K562 (cell line): Measurements from ENCODE around the gene RERE. TPM values are rescaled to one million over a fixed set of nuclear protein-coding genes. Genes with fewer than 3 reads are reported as not detected.

Experiments
- CREB1 ChIP-seq, 2 experiments: sonication (generic) in 1 of 2; formaldehyde crosslinking in 1 of 2; IDR thresholded peaks; 2 replicates each; pipeline versions ENCODE4 v1.6.1 to v1.8.0; 2012 to 2022; ENCODE audit warnings: inconsistent platforms in 1 of 2, mild to moderate bottlenecking in 1 of 2, missing genetic modification reagents in 1 of 2, moderate library complexity in 1 of 2
- HLTF ChIP-seq: fragments of 450-650 bp; IDR thresholded peaks from 2 replicates; pipeline ENCODE4 v1.6.1; 2016
- LARP7 ChIP-seq: fragments of 450-650 bp; IDR thresholded peaks from 2 replicates; pipeline ENCODE4 v1.6.1; 2016
- RAD21 ChIP-seq, 2 experiments: fragments of 250-450 bp in 1 of 2; fragments of 450-650 bp in 1 of 2; sonication (Bioruptor Pico) in 1 of 2; formaldehyde crosslinking in 1 of 2; IDR thresholded peaks in 1 of 2; conservative IDR thresholded peaks in 1 of 2; 2 replicates each; pipeline versions ENCODE4 v1.4.0 to v1.8.0; 2020 to 2022; ENCODE audit warnings: mild to moderate bottlenecking in 2 of 2, moderate library complexity in 1 of 2
- RB1 ChIP-seq: fragments of 450-650 bp; IDR thresholded peaks from 2 replicates; pipeline ENCODE4 v1.6.1; 2017; ENCODE audit warnings: low read depth, mild to moderate bottlenecking
- SMARCA5 ChIP-seq: fragments of 450-650 bp; IDR thresholded peaks from 2 replicates; pipeline ENCODE4 v1.6.1; 2016
- STAT5A ChIP-seq: IDR thresholded peaks from 2 replicates; pipeline ENCODE4 v1.6.1; 2012; ENCODE audit warnings: low read length, inconsistent platforms, borderline replicate concordance
- TAF7 ChIP-seq: fragments of 450-650 bp; IDR thresholded peaks from 2 replicates; pipeline ENCODE4 v1.6.1; 2016; ENCODE audit warnings: missing genetic modification characterization, missing compliant biosample characterization
- TOE1 ChIP-seq, 2 experiments: fragments of 450-650 bp in 1 of 2; sonication (generic) in 1 of 2; formaldehyde crosslinking in 1 of 2; IDR thresholded peaks; 2 replicates each; pipeline versions ENCODE4 v1.7.1 to v1.8.0; 2016 to 2022; ENCODE audit warnings: borderline replicate concordance in 2 of 2, mild to moderate bottlenecking in 2 of 2, antibody characterized with exemption in 1 of 2, inconsistent platforms in 1 of 2, low read depth in 1 of 2, missing genetic modification reagents in 1 of 2, moderate library complexity in 1 of 2
- ZNF282 ChIP-seq: sonication (generic); formaldehyde crosslinking; IDR thresholded peaks from 2 replicates; pipeline ENCODE4 v1.8.1; 2023; ENCODE audit warnings: missing genetic modification reagents
- ZNF3 ChIP-seq: fragments of 250-450 bp; sonication (Bioruptor Pico); IDR thresholded peaks from 2 replicates; pipeline ENCODE4 v1.5.0; 2021; ENCODE audit warnings: mild to moderate bottlenecking, moderate library complexity
- polyA plus RNA-seq, 8 experiments: library from polyadenylated mRNA; depleted of rRNA in 4 of 8; stranded (reverse) in 5 of 8; unstranded in 3 of 8; fragments of >200 nt; fragmentation: Nextera tagmentation in 2 of 8; fragmentation: Illumina TruSeq in 1 of 8; extraction: Ambion mirVana in 2 of 8; extraction: Trizol in 1 of 8; gene quantifications; 2 replicates each; pipeline versions ENCODE4 v1.2.1 to v1.2.3, GENCODE V29; 2011 to 2014; ENCODE audit warnings: inconsistent platforms in 1 of 8, missing spikeins in 1 of 8
- total RNA-seq, 7 experiments: library from RNA; depleted of rRNA in 6 of 7; stranded (reverse); fragments of >200 nt in 6 of 7; fragmentation: Illumina TruSeq in 2 of 7; extraction: Trizol in 2 of 7; gene quantifications; 2 replicates each; pipeline versions ENCODE4 v1.2.1 to v1.2.3, GENCODE V29; 2011 to 2021; ENCODE audit warnings: low replicate concordance in 1 of 7
- TF ChIP-seq, protein P1 (sequence below): fragments of 250-450 bp; sonication (Bioruptor Pico); IDR thresholded peaks from 2 replicates; pipeline ENCODE4 v1.5.0; 2020; ENCODE audit warnings: mild to moderate bottlenecking, borderline replicate concordance
- TF ChIP-seq, protein P2 (sequence below): fragments of 450-650 bp; IDR thresholded peaks from 2 replicates; pipeline ENCODE4 v1.6.1; 2016; ENCODE audit warnings: mild to moderate bottlenecking, moderate library complexity
- TF ChIP-seq, protein P3 (sequence below): fragments of 450-650 bp; IDR thresholded peaks from 2 replicates; pipeline ENCODE4 v1.6.1; 2017; ENCODE audit warnings: mild to moderate bottlenecking, moderate library complexity

The RERE gene
- total and polyA plus RNA-seq, 9 of the 15 experiments (the other 6 are each of a cell fraction or from before 2014, with no cell fraction given), result 3.0 to 51.5 (median 13.4) TPM

DNA sequence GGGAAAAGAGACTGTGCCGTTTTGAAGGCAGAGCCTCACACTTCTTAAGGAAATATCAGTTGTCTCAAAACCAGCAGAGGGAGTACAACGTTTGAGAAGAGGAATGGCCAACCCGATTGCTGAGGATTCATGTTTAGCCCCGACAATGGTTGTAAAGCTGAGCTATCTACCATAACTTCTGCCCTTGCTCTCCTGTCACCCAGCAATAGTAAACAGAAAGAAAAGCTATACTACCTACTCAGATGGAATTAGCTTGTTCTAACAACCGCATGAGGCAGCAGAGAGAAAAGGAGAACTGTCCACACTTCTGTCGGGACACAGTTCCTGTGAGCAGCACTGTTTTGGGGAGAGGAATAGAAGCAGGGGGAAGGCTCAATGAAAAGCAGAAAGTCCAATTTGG is 408.3 kb downstream of the RERE start (continued):
- TF ChIP-seq, protein P1, sequence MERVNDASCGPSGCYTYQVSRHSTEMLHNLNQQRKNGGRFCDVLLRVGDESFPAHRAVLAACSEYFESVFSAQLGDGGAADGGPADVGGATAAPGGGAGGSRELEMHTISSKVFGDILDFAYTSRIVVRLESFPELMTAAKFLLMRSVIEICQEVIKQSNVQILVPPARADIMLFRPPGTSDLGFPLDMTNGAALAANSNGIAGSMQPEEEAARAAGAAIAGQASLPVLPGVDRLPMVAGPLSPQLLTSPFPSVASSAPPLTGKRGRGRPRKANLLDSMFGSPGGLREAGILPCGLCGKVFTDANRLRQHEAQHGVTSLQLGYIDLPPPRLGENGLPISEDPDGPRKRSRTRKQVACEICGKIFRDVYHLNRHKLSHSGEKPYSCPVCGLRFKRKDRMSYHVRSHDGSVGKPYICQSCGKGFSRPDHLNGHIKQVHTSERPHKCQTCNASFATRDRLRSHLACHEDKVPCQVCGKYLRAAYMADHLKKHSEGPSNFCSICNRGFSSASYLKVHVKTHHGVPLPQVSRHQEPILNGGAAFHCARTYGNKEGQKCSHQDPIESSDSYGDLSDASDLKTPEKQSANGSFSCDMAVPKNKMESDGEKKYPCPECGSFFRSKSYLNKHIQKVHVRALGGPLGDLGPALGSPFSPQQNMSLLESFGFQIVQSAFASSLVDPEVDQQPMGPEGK (CRISPR knock-in tag), result no peak
- TF ChIP-seq RAD21 (CRISPR knock-in tag; conservative IDR thresholded peaks at IDR 0.05 in 1 of 2, IDR thresholded peaks at IDR 0.05 in 1 of 2), result peak; percentile 50 to 52
- peak; percentile 38; the same call in 1 of the 2 replicates for TF ChIP-seq SMARCA5
- TF ChIP-seq TOE1 (IDR thresholded peaks at IDR 0.05; ENCODE audit: borderline replicate concordance), result no peak
- no peak for TF ChIP-seq TOE1 (CRISPR knock-in tag; IDR thresholded peaks at IDR 0.05; ENCODE audit: borderline replicate concordance, low read depth)
- no peak for TF ChIP-seq TAF7
- TF ChIP-seq, protein P2, sequence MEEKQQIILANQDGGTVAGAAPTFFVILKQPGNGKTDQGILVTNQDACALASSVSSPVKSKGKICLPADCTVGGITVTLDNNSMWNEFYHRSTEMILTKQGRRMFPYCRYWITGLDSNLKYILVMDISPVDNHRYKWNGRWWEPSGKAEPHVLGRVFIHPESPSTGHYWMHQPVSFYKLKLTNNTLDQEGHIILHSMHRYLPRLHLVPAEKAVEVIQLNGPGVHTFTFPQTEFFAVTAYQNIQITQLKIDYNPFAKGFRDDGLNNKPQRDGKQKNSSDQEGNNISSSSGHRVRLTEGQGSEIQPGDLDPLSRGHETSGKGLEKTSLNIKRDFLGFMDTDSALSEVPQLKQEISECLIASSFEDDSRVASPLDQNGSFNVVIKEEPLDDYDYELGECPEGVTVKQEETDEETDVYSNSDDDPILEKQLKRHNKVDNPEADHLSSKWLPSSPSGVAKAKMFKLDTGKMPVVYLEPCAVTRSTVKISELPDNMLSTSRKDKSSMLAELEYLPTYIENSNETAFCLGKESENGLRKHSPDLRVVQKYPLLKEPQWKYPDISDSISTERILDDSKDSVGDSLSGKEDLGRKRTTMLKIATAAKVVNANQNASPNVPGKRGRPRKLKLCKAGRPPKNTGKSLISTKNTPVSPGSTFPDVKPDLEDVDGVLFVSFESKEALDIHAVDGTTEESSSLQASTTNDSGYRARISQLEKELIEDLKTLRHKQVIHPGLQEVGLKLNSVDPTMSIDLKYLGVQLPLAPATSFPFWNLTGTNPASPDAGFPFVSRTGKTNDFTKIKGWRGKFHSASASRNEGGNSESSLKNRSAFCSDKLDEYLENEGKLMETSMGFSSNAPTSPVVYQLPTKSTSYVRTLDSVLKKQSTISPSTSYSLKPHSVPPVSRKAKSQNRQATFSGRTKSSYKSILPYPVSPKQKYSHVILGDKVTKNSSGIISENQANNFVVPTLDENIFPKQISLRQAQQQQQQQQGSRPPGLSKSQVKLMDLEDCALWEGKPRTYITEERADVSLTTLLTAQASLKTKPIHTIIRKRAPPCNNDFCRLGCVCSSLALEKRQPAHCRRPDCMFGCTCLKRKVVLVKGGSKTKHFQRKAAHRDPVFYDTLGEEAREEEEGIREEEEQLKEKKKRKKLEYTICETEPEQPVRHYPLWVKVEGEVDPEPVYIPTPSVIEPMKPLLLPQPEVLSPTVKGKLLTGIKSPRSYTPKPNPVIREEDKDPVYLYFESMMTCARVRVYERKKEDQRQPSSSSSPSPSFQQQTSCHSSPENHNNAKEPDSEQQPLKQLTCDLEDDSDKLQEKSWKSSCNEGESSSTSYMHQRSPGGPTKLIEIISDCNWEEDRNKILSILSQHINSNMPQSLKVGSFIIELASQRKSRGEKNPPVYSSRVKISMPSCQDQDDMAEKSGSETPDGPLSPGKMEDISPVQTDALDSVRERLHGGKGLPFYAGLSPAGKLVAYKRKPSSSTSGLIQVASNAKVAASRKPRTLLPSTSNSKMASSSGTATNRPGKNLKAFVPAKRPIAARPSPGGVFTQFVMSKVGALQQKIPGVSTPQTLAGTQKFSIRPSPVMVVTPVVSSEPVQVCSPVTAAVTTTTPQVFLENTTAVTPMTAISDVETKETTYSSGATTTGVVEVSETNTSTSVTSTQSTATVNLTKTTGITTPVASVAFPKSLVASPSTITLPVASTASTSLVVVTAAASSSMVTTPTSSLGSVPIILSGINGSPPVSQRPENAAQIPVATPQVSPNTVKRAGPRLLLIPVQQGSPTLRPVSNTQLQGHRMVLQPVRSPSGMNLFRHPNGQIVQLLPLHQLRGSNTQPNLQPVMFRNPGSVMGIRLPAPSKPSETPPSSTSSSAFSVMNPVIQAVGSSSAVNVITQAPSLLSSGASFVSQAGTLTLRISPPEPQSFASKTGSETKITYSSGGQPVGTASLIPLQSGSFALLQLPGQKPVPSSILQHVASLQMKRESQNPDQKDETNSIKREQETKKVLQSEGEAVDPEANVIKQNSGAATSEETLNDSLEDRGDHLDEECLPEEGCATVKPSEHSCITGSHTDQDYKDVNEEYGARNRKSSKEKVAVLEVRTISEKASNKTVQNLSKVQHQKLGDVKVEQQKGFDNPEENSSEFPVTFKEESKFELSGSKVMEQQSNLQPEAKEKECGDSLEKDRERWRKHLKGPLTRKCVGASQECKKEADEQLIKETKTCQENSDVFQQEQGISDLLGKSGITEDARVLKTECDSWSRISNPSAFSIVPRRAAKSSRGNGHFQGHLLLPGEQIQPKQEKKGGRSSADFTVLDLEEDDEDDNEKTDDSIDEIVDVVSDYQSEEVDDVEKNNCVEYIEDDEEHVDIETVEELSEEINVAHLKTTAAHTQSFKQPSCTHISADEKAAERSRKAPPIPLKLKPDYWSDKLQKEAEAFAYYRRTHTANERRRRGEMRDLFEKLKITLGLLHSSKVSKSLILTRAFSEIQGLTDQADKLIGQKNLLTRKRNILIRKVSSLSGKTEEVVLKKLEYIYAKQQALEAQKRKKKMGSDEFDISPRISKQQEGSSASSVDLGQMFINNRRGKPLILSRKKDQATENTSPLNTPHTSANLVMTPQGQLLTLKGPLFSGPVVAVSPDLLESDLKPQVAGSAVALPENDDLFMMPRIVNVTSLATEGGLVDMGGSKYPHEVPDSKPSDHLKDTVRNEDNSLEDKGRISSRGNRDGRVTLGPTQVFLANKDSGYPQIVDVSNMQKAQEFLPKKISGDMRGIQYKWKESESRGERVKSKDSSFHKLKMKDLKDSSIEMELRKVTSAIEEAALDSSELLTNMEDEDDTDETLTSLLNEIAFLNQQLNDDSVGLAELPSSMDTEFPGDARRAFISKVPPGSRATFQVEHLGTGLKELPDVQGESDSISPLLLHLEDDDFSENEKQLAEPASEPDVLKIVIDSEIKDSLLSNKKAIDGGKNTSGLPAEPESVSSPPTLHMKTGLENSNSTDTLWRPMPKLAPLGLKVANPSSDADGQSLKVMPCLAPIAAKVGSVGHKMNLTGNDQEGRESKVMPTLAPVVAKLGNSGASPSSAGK, result no peak
- TF ChIP-seq HLTF, result no peak
- no peak for TF ChIP-seq CREB1 (IDR thresholded peaks at IDR 0.05)
- no peak for TF ChIP-seq CREB1 (CRISPR knock-in tag; IDR thresholded peaks at IDR 0.05)
- no peak for TF ChIP-seq ZNF3 (CRISPR knock-in tag)
- TF ChIP-seq STAT5A, result no peak
- no peak for TF ChIP-seq LARP7
- TF ChIP-seq ZNF282 (CRISPR knock-in tag), result no peak
- TF ChIP-seq, protein P3, sequence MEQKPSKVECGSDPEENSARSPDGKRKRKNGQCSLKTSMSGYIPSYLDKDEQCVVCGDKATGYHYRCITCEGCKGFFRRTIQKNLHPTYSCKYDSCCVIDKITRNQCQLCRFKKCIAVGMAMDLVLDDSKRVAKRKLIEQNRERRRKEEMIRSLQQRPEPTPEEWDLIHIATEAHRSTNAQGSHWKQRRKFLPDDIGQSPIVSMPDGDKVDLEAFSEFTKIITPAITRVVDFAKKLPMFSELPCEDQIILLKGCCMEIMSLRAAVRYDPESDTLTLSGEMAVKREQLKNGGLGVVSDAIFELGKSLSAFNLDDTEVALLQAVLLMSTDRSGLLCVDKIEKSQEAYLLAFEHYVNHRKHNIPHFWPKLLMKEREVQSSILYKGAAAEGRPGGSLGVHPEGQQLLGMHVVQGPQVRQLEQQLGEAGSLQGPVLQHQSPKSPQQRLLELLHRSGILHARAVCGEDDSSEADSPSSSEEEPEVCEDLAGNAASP, result no peak
- no peak; the same call in 1 of the 2 replicates for TF ChIP-seq RB1
